Endodermal cell (in vitro differentiated cells): ENCODE measurements around the gene CRYBA4. TPM values are rescaled to one million over a fixed set of nuclear protein-coding genes. Genes with fewer than 3 reads are reported as not detected.

Experiments
- DNase-seq: peaks from one replicate; pipeline ENCODE4 v3.0.0-alpha.2; 2017
- H3K27ac ChIP-seq: 2 replicates; pipeline ENCODE4 v1.5.1; 2013; ENCODE audit warnings: mild to moderate bottlenecking, low read depth, low read length, moderate library complexity
- H3K27me3 ChIP-seq: 2 replicates; pipeline ENCODE4 v1.6.1; 2013; ENCODE audit warnings: mild to moderate bottlenecking, low read length, moderate library complexity; ENCODE audit not compliant: insufficient read depth, control insufficient read depth, poor library complexity, severe bottlenecking
- H3K36me3 ChIP-seq: 2 replicates; pipeline ENCODE4 v1.7.0; 2013; ENCODE audit warnings: mild to moderate bottlenecking, low read length, moderate library complexity; ENCODE audit not compliant: control insufficient read depth, insufficient read depth
- H3K4me1 ChIP-seq: one replicate; pipeline ENCODE4 v1.7.0; 2013; ENCODE audit warnings: low read length; ENCODE audit not compliant: control insufficient read depth, insufficient read depth
- H3K4me3 ChIP-seq: 2 replicates; pipeline ENCODE4 v1.5.1; 2013; ENCODE audit warnings: mild to moderate bottlenecking, low read length, moderate library complexity
- H3K9ac ChIP-seq: 2 replicates; pipeline ENCODE4 v1.6.1; 2013; ENCODE audit warnings: mild to moderate bottlenecking, low read length, moderate library complexity; ENCODE audit not compliant: poor library complexity, severe bottlenecking; ENCODE audit errors: extremely low read depth
- H3K9me3 ChIP-seq: 2 replicates; pipeline ENCODE4 v1.6.1; 2013; ENCODE audit warnings: mild to moderate bottlenecking, low read length, moderate library complexity; ENCODE audit not compliant: control insufficient read depth
- H3K27ac Mint-ChIP-seq: 2 replicates; pipeline ENCODE4 v1.8.0; 2020; ENCODE audit warnings: mixed read lengths
- H3K27me3 Mint-ChIP-seq: 2 replicates; pipeline ENCODE4 v1.8.0; 2021; ENCODE audit warnings: mild to moderate bottlenecking, mixed read lengths; ENCODE audit not compliant: insufficient read depth
- H3K36me3 Mint-ChIP-seq: 2 replicates; pipeline ENCODE4 v1.8.0; 2020; ENCODE audit warnings: low read depth, mixed read lengths
- H3K4me1 Mint-ChIP-seq: 2 replicates; pipeline ENCODE4 v1.8.0; 2020; ENCODE audit warnings: mixed read lengths
- H3K4me3 Mint-ChIP-seq: 2 replicates; pipeline ENCODE4 v1.8.0; 2020; ENCODE audit warnings: mild to moderate bottlenecking, moderate library complexity, mixed read lengths
- H3K9me3 Mint-ChIP-seq: 2 replicates; pipeline ENCODE4 v1.8.0; 2020; ENCODE audit warnings: mild to moderate bottlenecking, mixed read lengths
- WGBS, 2 experiments: methylation state at CpG; one replicate each; pipeline versions ENCODE4 v1.1.5 to v1.1.7; 2013; ENCODE audit warnings: missing lambda C conversion rate in 2 of 2, mixed read lengths in 1 of 2; ENCODE audit not compliant: insufficient coverage in 1 of 2, insufficient read length in 1 of 2; 5-methylcytosine and 5-hydroxymethylcytosine counted together
- total RNA-seq, 2 donors: library from RNA; stranded (reverse); fragmentation: NEBNext Ultra II Directional in 1 of 2; extraction: Animal tissue kit (Norgen Biotek cat#: 25700) in 1 of 2; gene quantifications; 2 replicates in 1 of 2; 3 replicates in 1 of 2; pipeline ENCODE4 v1.2.1, GENCODE V29; 2021
- TF ChIP-seq, protein P1 (sequence below): fragments of 200-600 bp; sonication (generic); conservative IDR thresholded peaks from 2 replicates; pipeline ENCODE4 v1.5.0; 2021; ENCODE audit warnings: antibody characterized with exemption, mild to moderate bottlenecking

CRYBA4 gene
- total RNA-seq, 2 donors from 2014 or later: not detected

- Histone ChIP-seq H3K4me1 (no peaks in the 10 kb centered on the region), H3K27ac (no peak overlapping the region), H3K27me3 (no peaks in the 10 kb centered on the region), H3K9me3 (no peaks in the 10 kb centered on the region), H3K4me3 (no peak overlapping the region), H3K9ac (no peak overlapping the region), H3K36me3 (no peaks in the 10 kb centered on the region)
- Mint-ChIP-seq H3K36me3 (no peaks in the 10 kb centered on the region), H3K4me3 (no peak overlapping the region), H3K27me3 (no peaks in the 10 kb centered on the region), H3K4me1 (peaks cover 19% of the 10 kb centered on the region), H3K9me3 (no peaks in the 10 kb centered on the region), H3K27ac (no peak overlapping the region)
- no peak for DNase-seq
- TF ChIP-seq, protein P1, sequence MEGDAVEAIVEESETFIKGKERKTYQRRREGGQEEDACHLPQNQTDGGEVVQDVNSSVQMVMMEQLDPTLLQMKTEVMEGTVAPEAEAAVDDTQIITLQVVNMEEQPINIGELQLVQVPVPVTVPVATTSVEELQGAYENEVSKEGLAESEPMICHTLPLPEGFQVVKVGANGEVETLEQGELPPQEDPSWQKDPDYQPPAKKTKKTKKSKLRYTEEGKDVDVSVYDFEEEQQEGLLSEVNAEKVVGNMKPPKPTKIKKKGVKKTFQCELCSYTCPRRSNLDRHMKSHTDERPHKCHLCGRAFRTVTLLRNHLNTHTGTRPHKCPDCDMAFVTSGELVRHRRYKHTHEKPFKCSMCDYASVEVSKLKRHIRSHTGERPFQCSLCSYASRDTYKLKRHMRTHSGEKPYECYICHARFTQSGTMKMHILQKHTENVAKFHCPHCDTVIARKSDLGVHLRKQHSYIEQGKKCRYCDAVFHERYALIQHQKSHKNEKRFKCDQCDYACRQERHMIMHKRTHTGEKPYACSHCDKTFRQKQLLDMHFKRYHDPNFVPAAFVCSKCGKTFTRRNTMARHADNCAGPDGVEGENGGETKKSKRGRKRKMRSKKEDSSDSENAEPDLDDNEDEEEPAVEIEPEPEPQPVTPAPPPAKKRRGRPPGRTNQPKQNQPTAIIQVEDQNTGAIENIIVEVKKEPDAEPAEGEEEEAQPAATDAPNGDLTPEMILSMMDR: no peak
- WGBS, 2 experiments: 83 to 85% methylated on average over 2 to 4 of the region's 4 CpGs
These were observed 48.7 kb downstream of the CRYBA4 start for GRCh38 chr22:26670459-26670858.

GRCh38 chr22:26671317-26672059 lies 49.7 kb downstream of the CRYBA4 start:
- H3K9ac ChIP-seq: no peak overlapping the region
- peak overlapping the region; percentile 90 for H3K27ac ChIP-seq
- H3K4me1 Mint-ChIP-seq: peaks cover 19% of the 10 kb centered on the region

GRCh38 chr22:26672060-26672471 lies 50.3 kb downstream of the CRYBA4 start:
- H3K27me3 Mint-ChIP-seq: no peaks in the 10 kb centered on the region

More at GRCh38 chr22:26671317-26672059, 49.7 kb downstream of the CRYBA4 start:
- Mint-ChIP-seq H3K27ac (peak overlapping the region; percentile 98), H3K9me3 (no peaks in the 10 kb centered on the region), H3K36me3 (no peaks in the 10 kb centered on the region), H3K27me3 (no peaks in the 10 kb centered on the region), H3K4me3 (no peak overlapping the region)
- TF ChIP-seq, protein P1: no peak
- DNase-seq: no peak
- Histone ChIP-seq H3K9me3 (no peaks in the 10 kb centered on the region), H3K4me3 (no peak overlapping the region), H3K27me3 (no peaks in the 10 kb centered on the region), H3K36me3 (no peaks in the 10 kb centered on the region), H3K4me1 (no peaks in the 10 kb centered on the region)
- 89 to 91% methylated on average over 6 to 15 of the region's 15 CpGs for WGBS, 2 experiments

More at GRCh38 chr22:26672060-26672471, 50.3 kb downstream of the CRYBA4 start:
- no peak for DNase-seq
- Histone ChIP-seq H3K27me3 (no peaks in the 10 kb centered on the region), H3K9ac (no peak overlapping the region), H3K9me3 (no peaks in the 10 kb centered on the region), H3K4me1 (no peaks in the 10 kb centered on the region), H3K36me3 (no peaks in the 10 kb centered on the region), H3K4me3 (peak overlapping the region; percentile 83), H3K27ac (peak overlapping the region; percentile 90)
- Mint-ChIP-seq H3K4me1 (peaks cover 19% of the 10 kb centered on the region), H3K27ac (peak overlapping the region; percentile 98), H3K36me3 (no peaks in the 10 kb centered on the region), H3K4me3 (peak overlapping the region; percentile 82), H3K9me3 (no peaks in the 10 kb centered on the region)
- WGBS, 2 experiments: 86 to 94% methylated on average over 4 to 8 of the region's 8 CpGs
- TF ChIP-seq, protein P1: no peak
